HEK293T (cell line): ENCODE measurements around the gene CRYBG1.

Experiments
- CTCF ChIA-PET: fragments of 350-600 bp; formaldehyde crosslinking; extraction: SDS; loops from one replicate; lab custom pipeline; 2021; ENCODE audit warnings: antibody characterized with exemption, inconsistent platforms; lab: Yijun Ruan, JAX
- POLR2A ChIA-PET: fragments of 350-600 bp; formaldehyde crosslinking; extraction: SDS; loops from one replicate; lab custom pipeline; 2020; ENCODE audit warnings: antibody characterized with exemption, inconsistent platforms; lab: Yijun Ruan, JAX
- DNase-seq: peaks from one replicate; pipeline ENCODE4 v3.0.0; 2012; ENCODE audit warnings: mixed read lengths; ENCODE audit errors: extremely low spot score
- ARNT ChIP-seq: fragments of 450-650 bp; IDR thresholded peaks from 2 replicates; pipeline ENCODE4 v1.6.1; 2017; ENCODE audit warnings: mild to moderate bottlenecking
- BHLHE40 ChIP-seq: fragments of 450-650 bp; IDR thresholded peaks from 2 replicates; pipeline ENCODE4 v1.6.1; 2016; ENCODE audit warnings: mild to moderate bottlenecking, moderate library complexity, borderline replicate concordance
- CTBP1 ChIP-seq: fragments of 450-650 bp; IDR thresholded peaks from 2 replicates; pipeline ENCODE4 v1.6.1; 2016; ENCODE audit warnings: borderline replicate concordance
- ELF4 ChIP-seq: fragments of 450-650 bp; IDR thresholded peaks from 2 replicates; pipeline ENCODE4 v1.6.1; 2017; ENCODE audit warnings: antibody characterized with exemption
- FOXA1 ChIP-seq: fragments of 450-650 bp; IDR thresholded peaks from 2 replicates; pipeline ENCODE4 v1.6.1; 2016; ENCODE audit warnings: mild to moderate bottlenecking
- FOXK2 ChIP-seq: fragments of 450-650 bp; IDR thresholded peaks from 2 replicates; pipeline ENCODE4 v1.6.1; 2016; ENCODE audit warnings: mild to moderate bottlenecking
- FOXM1 ChIP-seq: fragments of 450-650 bp; IDR thresholded peaks from 2 replicates; pipeline ENCODE4 v1.6.1; 2017; ENCODE audit warnings: mild to moderate bottlenecking, borderline replicate concordance
- HDGF ChIP-seq: fragments of 450-650 bp; IDR thresholded peaks from 2 replicates; pipeline ENCODE4 v1.6.1; 2017; ENCODE audit warnings: antibody characterized with exemption, borderline replicate concordance
- L3MBTL2 ChIP-seq: fragments of 450-650 bp; conservative IDR thresholded peaks from 2 replicates; pipeline ENCODE4 v1.6.1; 2016; ENCODE audit warnings: mild to moderate bottlenecking
- LEF1 ChIP-seq: fragments of 450-650 bp; IDR thresholded peaks from 2 replicates; pipeline ENCODE4 v1.6.1; 2017; ENCODE audit warnings: mild to moderate bottlenecking, borderline replicate concordance
- NFRKB ChIP-seq: fragments of 450-650 bp; IDR thresholded peaks from 2 replicates; pipeline ENCODE4 v1.6.1; 2016; ENCODE audit warnings: mild to moderate bottlenecking, moderate library complexity
- PKNOX1 ChIP-seq: fragments of 450-650 bp; IDR thresholded peaks from 2 replicates; pipeline ENCODE4 v1.6.1; 2016
- SP1 ChIP-seq: fragments of 450-650 bp; IDR thresholded peaks from 2 replicates; pipeline ENCODE4 v1.6.1; 2017
- SUZ12 ChIP-seq: fragments of 450-650 bp; IDR thresholded peaks from 2 replicates; pipeline ENCODE4 v1.6.1; 2016; ENCODE audit warnings: mild to moderate bottlenecking
- TARDBP ChIP-seq: fragments of 450-650 bp; IDR thresholded peaks from 2 replicates; pipeline ENCODE4 v1.6.1; 2016
- ZNF384 ChIP-seq: fragments of 450-650 bp; IDR thresholded peaks from 2 replicates; pipeline ENCODE4 v1.6.1; 2016

CRYBG1 gene

GRCh38 chr6:106516616-106517015 lies 156.1 kb downstream of the CRYBG1 start:
- no peak for DNase-seq
- TF ChIP-seq PKNOX1 (no peak), FOXM1 (no peak), L3MBTL2 (no peak), FOXK2 (no peak), HDGF (no peak), ELF4 (no peak), SP1 (no peak), CTBP1 (no peak)
- ChIA-PET CTCF (no interaction called here), POLR2A (no interaction called here)

- no peak for DNase-seq
- ChIA-PET CTCF (no interaction called here), POLR2A (no interaction called here)
- TF ChIP-seq HDGF = no peak
- no peak for TF ChIP-seq FOXK2
- TF ChIP-seq BHLHE40 = no peak
- TF ChIP-seq SUZ12 = no peak
- TF ChIP-seq NFRKB = no peak
- TF ChIP-seq SP1 = no peak
Observed at GRCh38 chr6:106517706-106518105, 157.2 kb downstream of the CRYBG1 start.

- ChIA-PET CTCF (no interaction called here), POLR2A (no interaction called here)
- TF ChIP-seq FOXM1 (no peak), FOXK2 (no peak), HDGF (no peak), SUZ12 (no peak), CTBP1 (no peak), BHLHE40 (no peak), SP1 (no peak), NFRKB (no peak), ELF4 (no peak), TARDBP (no peak), ZNF384 (no peak), FOXA1 (no peak), PKNOX1 (no peak), ARNT (no peak), L3MBTL2 (no peak)
- no peak for DNase-seq
Observed at GRCh38 chr6:106518748-106519147, 158.2 kb downstream of the CRYBG1 start.

DNA sequence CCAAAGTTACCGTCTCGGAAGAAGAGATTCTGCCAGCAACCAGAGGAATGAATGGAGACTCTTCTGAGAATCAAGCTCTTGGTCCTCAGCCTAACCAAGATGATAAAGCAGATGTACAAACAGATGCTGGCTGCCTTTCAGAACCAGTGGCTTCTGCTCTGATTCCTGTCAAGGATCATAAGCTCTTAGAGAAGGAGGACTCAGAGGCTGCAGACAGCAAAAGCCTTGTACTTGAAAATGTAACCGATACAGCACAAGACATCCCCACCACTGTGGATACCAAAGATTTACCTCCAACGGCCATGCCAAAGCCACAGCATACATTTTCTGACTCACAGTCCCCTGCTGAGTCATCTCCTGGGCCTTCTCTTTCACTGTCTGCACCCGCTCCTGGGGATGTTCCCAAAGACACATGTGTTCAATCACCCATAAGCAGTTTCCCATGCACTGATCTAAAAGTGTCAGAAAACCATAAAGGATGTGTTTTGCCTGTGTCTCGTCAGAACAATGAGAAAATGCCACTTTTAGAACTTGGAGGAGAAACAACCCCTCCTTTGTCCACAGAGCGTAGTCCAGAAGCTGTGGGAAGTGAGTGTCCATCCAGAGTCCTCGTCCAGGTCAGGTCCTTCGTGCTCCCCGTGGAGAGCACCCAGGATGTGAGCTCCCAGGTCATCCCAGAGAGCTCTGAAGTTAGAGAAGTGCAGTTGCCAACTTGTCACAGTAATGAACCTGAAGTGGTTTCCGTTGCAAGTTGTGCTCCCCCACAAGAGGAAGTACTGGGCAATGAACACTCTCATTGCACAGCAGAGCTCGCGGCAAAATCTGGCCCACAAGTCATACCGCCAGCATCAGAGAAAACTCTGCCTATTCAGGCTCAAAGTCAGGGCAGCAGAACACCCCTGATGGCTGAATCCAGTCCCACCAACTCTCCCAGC lies 159.2 kb downstream of the CRYBG1 start:
- CTCF ChIA-PET = no interaction called here
- POLR2A ChIA-PET = no interaction called here

GRCh38 chr6:106520711-106521401 lies 160.3 kb downstream of the CRYBG1 start:
- no peak for DNase-seq

More for the DNA sequence above, 159.2 kb downstream of the CRYBG1 start:
- TF ChIP-seq FOXM1 (no peak), PKNOX1 (no peak), CTBP1 (no peak), SUZ12 (no peak), HDGF (no peak), L3MBTL2 (no peak), FOXA1 (no peak), ZNF384 (no peak), NFRKB (no peak)
- no peak for DNase-seq

More at GRCh38 chr6:106520711-106521401, 160.3 kb downstream of the CRYBG1 start:
- TF ChIP-seq LEF1 (no peak), FOXM1 (no peak), ZNF384 (no peak), HDGF (no peak), CTBP1 (no peak), BHLHE40 (no peak), ARNT (no peak), L3MBTL2 (no peak), FOXK2 (no peak), NFRKB (no peak), TARDBP (no peak), FOXA1 (no peak), SP1 (no peak), ELF4 (no peak), PKNOX1 (no peak)
- ChIA-PET POLR2A (no interaction called here), CTCF (no interaction called here)
